Activated CD4-positive, alpha-beta T cell treated with anti-CD3 and anti-CD28 coated beads, Interleukin-2, amount 50 U/mL, for 16 hours (primary cell): ENCODE measurements around the gene ATP6V1B1.

Experiments
- DNase-seq: peaks from one replicate; pipeline ENCODE4 v3.0.0-alpha.2; 2020

The ATP6V1B1 gene

GRCh38 chr2:70930371-70931329 lies 5.0 kb upstream of the ATP6V1B1 start:
- no peak for DNase-seq

GRCh38 chr2:70931376-70932000 lies 4.2 kb upstream of the ATP6V1B1 start:
- no peak for DNase-seq

GRCh38 chr2:70932631-70933230 lies 3.0 kb upstream of the ATP6V1B1 start:
- DNase-seq = no peak

GRCh38 chr2:70934981-70935380 lies 719 bp upstream of the ATP6V1B1 start:
- no peak for DNase-seq

- DNase-seq = no peak
These were observed 672 bp downstream of the ATP6V1B1 start for GRCh38 chr2:70936165-70936978.

GRCh38 chr2:70936979-70937811 lies 1.5 kb downstream of the ATP6V1B1 start:
- DNase-seq = no peak

- DNase-seq = no peak
These were observed 2.3 kb downstream of the ATP6V1B1 start for GRCh38 chr2:70937866-70938585.

- no peak for DNase-seq
These were observed 2.9 kb downstream of the ATP6V1B1 start for GRCh38 chr2:70938586-70938950.

GRCh38 chr2:70939001-70939838 lies 3.5 kb downstream of the ATP6V1B1 start:
- DNase-seq = no peak

- no peak for DNase-seq
These were observed 4.3 kb downstream of the ATP6V1B1 start for GRCh38 chr2:70939839-70940580.

GRCh38 chr2:70941186-70941585 lies 5.5 kb downstream of the ATP6V1B1 start:
- DNase-seq = no peak

- no peak for DNase-seq
These were observed 6.0 kb downstream of the ATP6V1B1 start for GRCh38 chr2:70941701-70942100.

GRCh38 chr2:70942396-70943204 lies 6.9 kb downstream of the ATP6V1B1 start:
- DNase-seq = no peak

GRCh38 chr2:70943205-70943871 lies 7.6 kb downstream of the ATP6V1B1 start:
- no peak for DNase-seq

GRCh38 chr2:70944111-70944690 lies 8.5 kb downstream of the ATP6V1B1 start:
- no peak for DNase-seq

GRCh38 chr2:70946832-70947442 lies 11.2 kb downstream of the ATP6V1B1 start:
- peak; percentile 62 for DNase-seq

- peak; percentile 37 for DNase-seq
These were observed 12.0 kb downstream of the ATP6V1B1 start for GRCh38 chr2:70947556-70948184.
